ENCODE results near the gene EVA1A.

GRCh38 chr2:75606761-75607399 lies 46.1 kb upstream of the EVA1A start:
- TF ChIP-seq, protein P1, sequence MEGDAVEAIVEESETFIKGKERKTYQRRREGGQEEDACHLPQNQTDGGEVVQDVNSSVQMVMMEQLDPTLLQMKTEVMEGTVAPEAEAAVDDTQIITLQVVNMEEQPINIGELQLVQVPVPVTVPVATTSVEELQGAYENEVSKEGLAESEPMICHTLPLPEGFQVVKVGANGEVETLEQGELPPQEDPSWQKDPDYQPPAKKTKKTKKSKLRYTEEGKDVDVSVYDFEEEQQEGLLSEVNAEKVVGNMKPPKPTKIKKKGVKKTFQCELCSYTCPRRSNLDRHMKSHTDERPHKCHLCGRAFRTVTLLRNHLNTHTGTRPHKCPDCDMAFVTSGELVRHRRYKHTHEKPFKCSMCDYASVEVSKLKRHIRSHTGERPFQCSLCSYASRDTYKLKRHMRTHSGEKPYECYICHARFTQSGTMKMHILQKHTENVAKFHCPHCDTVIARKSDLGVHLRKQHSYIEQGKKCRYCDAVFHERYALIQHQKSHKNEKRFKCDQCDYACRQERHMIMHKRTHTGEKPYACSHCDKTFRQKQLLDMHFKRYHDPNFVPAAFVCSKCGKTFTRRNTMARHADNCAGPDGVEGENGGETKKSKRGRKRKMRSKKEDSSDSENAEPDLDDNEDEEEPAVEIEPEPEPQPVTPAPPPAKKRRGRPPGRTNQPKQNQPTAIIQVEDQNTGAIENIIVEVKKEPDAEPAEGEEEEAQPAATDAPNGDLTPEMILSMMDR (IDR thresholded peaks at IDR 0.05; ENCODE audit: borderline replicate concordance, extremely low read depth, low read length, poor library complexity, severe bottlenecking) = no peak
- TF ChIP-seq EZH2 (IDR thresholded peaks at IDR 0.05; ENCODE audit: borderline replicate concordance, low read depth, low read length, severe bottlenecking) = no peak
